Nephron (organoid): ENCODE data around the gene CTSC.
A peak's percentile ranks its signal among the peaks of the same experiment; 100 is the strongest.

Experiments used
- H3K27ac Mint-ChIP-seq, 3 experiments: 2 replicates each; pipeline ENCODE4 v1.8.0; 2020; ENCODE audit warnings: mixed read lengths in 3 of 3, mild to moderate bottlenecking in 2 of 3, moderate library complexity in 1 of 3
- H3K27me3 Mint-ChIP-seq: 2 replicates; pipeline ENCODE4 v1.8.0; 2021; ENCODE audit warnings: low read depth, mild to moderate bottlenecking, moderate library complexity, mixed read lengths
- H3K36me3 Mint-ChIP-seq: 2 replicates; pipeline ENCODE4 v1.8.0; 2020; ENCODE audit warnings: low read depth, mixed read lengths
- H3K4me1 Mint-ChIP-seq: 2 replicates; pipeline ENCODE4 v1.8.0; 2020; ENCODE audit warnings: mixed read lengths
- H3K4me3 Mint-ChIP-seq, 3 experiments: 2 replicates each; pipeline ENCODE4 v1.8.0; 2020; ENCODE audit warnings: mild to moderate bottlenecking in 3 of 3, mixed read lengths in 3 of 3, moderate library complexity in 2 of 3
- H3K9me3 Mint-ChIP-seq: 2 replicates; pipeline ENCODE4 v1.8.0; 2020; ENCODE audit warnings: mixed read lengths
- TF ChIP-seq, protein P1 (sequence below), 3 experiments: fragments of 200-600 bp; sonication (generic); IDR thresholded peaks; one replicate each; pipeline ENCODE4 v1.5.0; 2021; ENCODE audit warnings: antibody characterized with exemption in 3 of 3; ENCODE audit not compliant: unreplicated experiment in 3 of 3

Gene CTSC

DNA sequence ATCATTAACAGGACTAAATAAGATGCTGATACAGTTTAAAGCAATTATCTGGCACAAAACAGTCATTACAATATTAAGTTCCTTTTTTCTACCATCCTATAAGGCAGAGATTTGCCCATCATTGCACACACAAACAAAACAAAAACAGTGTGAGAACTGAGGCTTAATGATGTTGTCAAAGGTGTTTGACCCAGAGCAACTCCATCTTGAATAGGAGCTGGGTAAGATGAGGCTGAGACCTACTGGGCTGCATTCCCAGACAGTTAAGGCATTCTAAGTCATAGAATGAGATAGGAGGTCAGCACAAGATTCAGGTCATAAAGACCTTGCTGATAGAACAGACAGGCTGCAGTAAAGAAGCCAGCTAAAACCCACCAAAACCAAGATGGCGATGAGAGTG lies 33.2 kb downstream of the CTSC start:
- Mint-ChIP-seq H3K27ac (no peak overlapping the region), H3K36me3 (peaks cover 87% of the 10 kb centered on the region), H3K4me1 (peaks cover 21% of the 10 kb centered on the region)

DNA sequence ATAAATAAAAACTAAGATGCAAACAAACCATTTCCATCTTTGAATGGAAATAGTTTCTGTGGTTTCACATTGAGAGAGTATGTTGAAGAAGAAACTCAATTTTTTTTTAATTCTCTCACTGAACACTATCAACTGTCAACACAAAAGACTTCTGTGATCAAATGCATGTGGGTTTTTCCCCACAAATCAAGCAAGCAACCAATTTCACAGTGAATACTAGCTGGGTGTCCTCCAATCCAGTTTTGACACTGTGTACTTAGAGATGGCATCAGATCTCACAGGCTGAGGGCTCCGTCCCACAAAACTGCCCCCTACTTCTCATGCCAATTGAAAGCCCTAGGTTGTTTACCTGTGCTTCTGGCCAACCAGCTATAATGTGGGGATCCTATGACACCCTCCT lies 34.5 kb downstream of the CTSC start:
- peaks cover 34% of the 10 kb centered on the region for H3K4me1 Mint-ChIP-seq
- H3K9me3 Mint-ChIP-seq = peaks cover 3% of the 10 kb centered on the region
- no peak overlapping the region for H3K4me3 Mint-ChIP-seq
- no peaks in the 10 kb centered on the region for H3K27me3 Mint-ChIP-seq
- TF ChIP-seq, protein P1, sequence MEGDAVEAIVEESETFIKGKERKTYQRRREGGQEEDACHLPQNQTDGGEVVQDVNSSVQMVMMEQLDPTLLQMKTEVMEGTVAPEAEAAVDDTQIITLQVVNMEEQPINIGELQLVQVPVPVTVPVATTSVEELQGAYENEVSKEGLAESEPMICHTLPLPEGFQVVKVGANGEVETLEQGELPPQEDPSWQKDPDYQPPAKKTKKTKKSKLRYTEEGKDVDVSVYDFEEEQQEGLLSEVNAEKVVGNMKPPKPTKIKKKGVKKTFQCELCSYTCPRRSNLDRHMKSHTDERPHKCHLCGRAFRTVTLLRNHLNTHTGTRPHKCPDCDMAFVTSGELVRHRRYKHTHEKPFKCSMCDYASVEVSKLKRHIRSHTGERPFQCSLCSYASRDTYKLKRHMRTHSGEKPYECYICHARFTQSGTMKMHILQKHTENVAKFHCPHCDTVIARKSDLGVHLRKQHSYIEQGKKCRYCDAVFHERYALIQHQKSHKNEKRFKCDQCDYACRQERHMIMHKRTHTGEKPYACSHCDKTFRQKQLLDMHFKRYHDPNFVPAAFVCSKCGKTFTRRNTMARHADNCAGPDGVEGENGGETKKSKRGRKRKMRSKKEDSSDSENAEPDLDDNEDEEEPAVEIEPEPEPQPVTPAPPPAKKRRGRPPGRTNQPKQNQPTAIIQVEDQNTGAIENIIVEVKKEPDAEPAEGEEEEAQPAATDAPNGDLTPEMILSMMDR (IDR thresholded peaks at IDR 0.05; ENCODE audit: unreplicated experiment in 3 of 3) = no peak
- peaks cover 80% of the 10 kb centered on the region for H3K36me3 Mint-ChIP-seq
- no peak overlapping the region for H3K27ac Mint-ChIP-seq

More for the DNA sequence above, 33.2 kb downstream of the CTSC start:
- H3K4me3 Mint-ChIP-seq = no peak overlapping the region
- TF ChIP-seq, protein P1 (IDR thresholded peaks at IDR 0.05; ENCODE audit: unreplicated experiment in 3 of 3) = no peak
- H3K9me3 Mint-ChIP-seq = peaks cover 3% of the 10 kb centered on the region
- H3K27me3 Mint-ChIP-seq = no peaks in the 10 kb centered on the region

DNA sequence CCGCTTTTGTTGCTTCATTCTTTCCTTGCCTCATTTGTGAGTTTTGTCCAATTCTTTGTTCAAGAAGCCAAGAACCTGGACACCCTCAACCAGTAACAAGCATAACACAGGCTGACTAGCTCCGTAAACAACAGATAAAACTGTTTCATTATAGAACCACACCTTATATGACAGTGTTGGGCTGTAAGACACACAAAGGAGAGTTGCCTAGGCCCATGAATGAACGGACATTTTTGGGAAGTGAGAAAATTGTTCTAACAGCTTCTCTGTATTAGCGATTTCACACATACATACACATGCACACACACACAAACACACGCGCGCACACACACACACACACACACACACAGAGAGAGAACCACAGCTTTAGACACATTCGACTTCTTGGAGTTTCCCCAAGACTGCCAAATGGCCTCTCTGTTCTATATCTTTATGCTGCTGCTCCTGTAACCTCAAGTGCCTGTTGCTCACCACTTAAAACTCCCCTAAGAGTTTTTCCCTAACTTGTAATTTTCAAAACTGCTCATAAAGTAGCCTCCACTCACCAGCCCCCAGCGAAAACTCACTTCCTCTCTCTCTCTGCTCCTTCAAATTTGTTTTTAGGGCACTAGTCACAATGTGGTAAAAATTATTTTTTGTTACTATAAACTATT lies 35.9 kb downstream of the CTSC start:
- H3K27ac Mint-ChIP-seq = peak overlapping the region in 2 of 3 experiments; percentile 78 to 92
- no peaks in the 10 kb centered on the region for H3K27me3 Mint-ChIP-seq
- H3K36me3 Mint-ChIP-seq = peaks cover 74% of the 10 kb centered on the region
- peaks cover 3% of the 10 kb centered on the region for H3K9me3 Mint-ChIP-seq
- TF ChIP-seq, protein P1 (IDR thresholded peaks at IDR 0.05; ENCODE audit: unreplicated experiment in 3 of 3) = no peak
- no peak overlapping the region for H3K4me3 Mint-ChIP-seq
- H3K4me1 Mint-ChIP-seq = peaks cover 48% of the 10 kb centered on the region

DNA sequence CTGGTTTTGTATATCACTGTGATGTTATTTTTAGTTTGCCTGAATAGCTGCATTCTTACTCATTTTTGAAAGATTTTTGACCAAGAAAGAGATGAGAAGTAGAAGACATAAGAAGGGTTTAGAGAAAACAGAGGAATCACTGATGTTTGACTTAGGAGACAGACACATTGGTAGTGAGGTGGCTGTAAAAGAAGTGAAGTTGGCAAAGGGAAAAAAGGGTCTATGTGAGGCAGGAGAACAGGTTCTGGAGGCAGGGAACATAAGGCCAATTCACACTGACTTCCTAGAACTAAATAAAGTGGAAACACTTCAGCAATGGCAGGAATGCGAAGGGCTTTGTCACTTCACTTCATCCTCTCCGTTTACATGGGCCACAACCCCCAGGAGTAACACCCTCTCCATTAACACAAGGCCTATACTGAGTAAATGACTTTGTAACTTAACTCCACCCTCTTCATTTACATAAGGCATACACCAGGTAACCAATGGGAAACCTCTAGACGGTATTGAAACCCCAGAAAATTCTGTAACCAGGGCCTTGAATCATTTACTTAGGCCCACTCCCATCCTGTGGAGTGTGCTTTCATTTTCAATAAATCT lies 36.5 kb downstream of the CTSC start:
- peaks cover 3% of the 10 kb centered on the region for H3K9me3 Mint-ChIP-seq
- H3K27ac Mint-ChIP-seq = peak overlapping the region; percentile 31 to 92 (median 78)
- no peak overlapping the region for H3K4me3 Mint-ChIP-seq
- peaks cover 48% of the 10 kb centered on the region for H3K4me1 Mint-ChIP-seq
- no peaks in the 10 kb centered on the region for H3K27me3 Mint-ChIP-seq
- H3K36me3 Mint-ChIP-seq = peaks cover 69% of the 10 kb centered on the region
- TF ChIP-seq, protein P1 (IDR thresholded peaks at IDR 0.05; ENCODE audit: unreplicated experiment in 3 of 3) = no peak

- H3K4me3 Mint-ChIP-seq = no peak overlapping the region
- H3K36me3 Mint-ChIP-seq = peaks cover 67% of the 10 kb centered on the region
- TF ChIP-seq, protein P1 (IDR thresholded peaks at IDR 0.05; ENCODE audit: unreplicated experiment in 3 of 3) = no peak
- H3K9me3 Mint-ChIP-seq = no peaks in the 10 kb centered on the region
- peaks cover 53% of the 10 kb centered on the region for H3K4me1 Mint-ChIP-seq
- no peaks in the 10 kb centered on the region for H3K27me3 Mint-ChIP-seq
- H3K27ac Mint-ChIP-seq = peak overlapping the region; percentile 40 to 92 (median 84)
Measured at GRCh38 chr11:88297863-88298262, 39.7 kb downstream of the CTSC start.

DNA sequence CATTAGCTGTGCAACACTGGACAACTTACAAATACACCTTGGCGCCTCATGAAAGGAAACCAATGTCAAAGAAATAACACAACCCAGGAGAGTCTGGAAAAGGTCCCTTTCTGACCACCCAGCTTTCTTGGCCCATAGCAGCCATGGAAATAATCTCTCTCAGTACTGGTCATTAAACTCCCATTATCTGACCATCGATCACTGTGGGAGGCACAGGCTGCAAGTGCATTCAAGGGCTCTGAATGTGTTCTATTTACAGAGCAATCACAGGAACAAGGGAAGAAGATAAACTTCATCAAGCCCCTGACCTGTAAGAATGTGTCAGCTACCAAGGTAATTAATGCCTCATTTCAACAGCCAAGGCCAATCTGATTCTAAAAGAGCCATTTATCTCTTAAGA lies 40.1 kb downstream of the CTSC start:
- Mint-ChIP-seq H3K4me1 (peaks cover 57% of the 10 kb centered on the region), H3K4me3 (no peak overlapping the region), H3K9me3 (no peaks in the 10 kb centered on the region), H3K27me3 (no peaks in the 10 kb centered on the region), H3K27ac (peak overlapping the region; percentile 40 to 92 (median 84)), H3K36me3 (peaks cover 67% of the 10 kb centered on the region)
- TF ChIP-seq, protein P1 (IDR thresholded peaks at IDR 0.05; ENCODE audit: unreplicated experiment in 3 of 3) = no peak
